ENCODE data around the gene CERS6.

DNA sequence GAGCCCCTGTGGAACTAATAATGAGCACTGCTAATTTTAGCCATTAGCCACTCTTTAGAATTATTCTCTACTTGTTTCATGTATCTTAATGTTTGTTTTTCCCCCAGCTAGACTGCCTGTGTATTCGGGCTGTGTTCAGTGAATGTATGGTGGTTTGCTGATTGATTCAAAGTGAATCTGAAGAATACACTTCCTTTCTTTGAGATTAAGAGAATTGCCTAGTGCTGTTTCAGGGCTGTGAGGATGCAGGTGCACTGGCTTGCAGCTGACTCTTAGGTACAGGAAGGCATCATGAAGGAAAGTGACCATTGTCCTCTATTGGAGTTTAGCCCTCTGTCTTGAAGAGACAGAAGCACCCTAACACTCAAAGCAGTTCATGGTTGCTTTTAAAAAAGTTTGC lies 138.7 kb downstream of the CERS6 start:
- TF ChIP-seq CTCF (IDR thresholded peaks at IDR 0.05; ENCODE audit: low read depth, low read length) = no peak
- TF ChIP-seq POLR2A (IDR thresholded peaks at IDR 0.05; ENCODE audit: extremely low read depth, insufficient read length) = no peak
- TF ChIP-seq MYC (IDR thresholded peaks at IDR 0.05; ENCODE audit: low read depth, low read length) = no peak
- no peak for TF ChIP-seq MAX (IDR thresholded peaks at IDR 0.05; ENCODE audit: low read depth, low read length)
